Ammon's horn (tissue), 1 donor: ENCODE measurements around the gene RPRD1B.
"Not testable (repeated sequence)": the region's sequence is repeated elsewhere in the genome, so short reads cannot be mapped to it uniquely, and the experiment has no call there.

Experiments
- DNase-seq: peaks from one replicate; pipeline ENCODE4 v3.0.0-alpha.2; 2016; ENCODE audit warnings: low spot score

Gene RPRD1B

DNA sequence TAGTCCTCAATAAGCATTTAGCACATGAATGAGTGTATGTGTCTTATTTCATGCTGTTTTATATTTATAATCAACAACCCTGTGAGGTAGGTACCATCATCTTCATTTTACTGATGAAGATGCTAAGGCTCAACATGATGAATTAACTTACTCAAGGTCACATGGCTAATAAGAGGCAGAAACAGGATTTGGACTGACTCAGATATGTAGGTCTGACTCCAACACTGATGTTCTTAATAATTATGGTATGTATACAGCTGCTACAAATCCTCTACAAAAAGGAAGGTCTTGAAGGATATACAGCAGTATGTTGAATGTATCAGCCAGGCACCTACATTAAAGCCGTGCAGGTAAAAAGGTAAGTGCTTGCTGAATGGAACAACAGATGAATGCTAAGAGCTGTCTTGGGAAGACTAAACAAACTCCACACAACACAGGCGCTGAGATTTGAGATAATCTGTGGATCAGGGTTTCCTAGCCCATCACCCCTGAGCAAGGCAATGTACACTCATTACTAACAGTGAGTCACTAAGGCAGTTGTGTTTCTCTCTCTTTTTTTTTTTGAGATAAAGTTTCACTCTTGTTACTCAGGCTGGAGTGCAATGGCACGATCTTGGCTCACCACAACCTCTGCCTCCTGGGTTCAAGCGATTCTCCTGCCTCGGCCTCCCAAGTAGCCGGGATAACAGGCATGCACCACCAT, 32.2 kb upstream of the RPRD1B start:
- DNase-seq = no peak

DNA sequence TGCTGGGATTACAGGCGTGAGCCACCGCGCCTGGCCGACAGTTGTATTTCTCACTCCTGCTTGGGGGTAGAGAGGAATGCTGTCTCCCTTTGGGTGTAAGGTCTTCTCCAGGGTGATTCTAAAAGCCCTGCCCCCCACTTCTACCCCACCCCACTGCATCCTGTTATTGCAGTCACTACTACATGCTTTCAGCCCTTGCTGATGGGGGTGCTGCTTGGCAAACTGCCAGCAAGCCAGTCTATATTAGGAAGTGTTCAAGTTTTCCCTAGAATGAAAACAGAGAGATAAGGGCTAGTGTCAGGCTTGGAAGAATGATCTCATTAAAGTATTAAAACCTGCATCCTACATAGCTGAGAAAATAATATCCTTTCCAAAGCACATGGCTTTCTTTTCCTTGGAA, 31.6 kb upstream of the RPRD1B start:
- DNase-seq = no peak

DNA sequence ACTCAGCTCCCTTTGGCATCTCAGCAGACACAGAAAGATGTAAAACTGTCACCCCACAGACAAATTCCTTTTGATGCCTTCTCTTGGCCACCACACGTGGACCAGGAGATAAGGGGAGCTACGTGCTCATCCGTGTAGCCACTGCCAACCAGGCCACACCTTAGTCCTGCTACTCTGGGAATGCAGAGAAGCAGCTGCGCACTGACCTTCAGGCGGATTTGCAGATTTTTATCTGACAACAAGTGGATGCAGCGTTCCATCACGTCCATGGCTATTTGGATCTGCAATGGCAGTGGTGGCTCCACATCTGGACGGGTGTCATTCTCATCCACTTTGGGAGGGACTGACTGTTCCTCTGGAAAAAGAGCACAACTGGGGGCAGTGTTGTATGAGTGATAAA, 31.1 kb upstream of the RPRD1B start:
- no peak for DNase-seq

DNA sequence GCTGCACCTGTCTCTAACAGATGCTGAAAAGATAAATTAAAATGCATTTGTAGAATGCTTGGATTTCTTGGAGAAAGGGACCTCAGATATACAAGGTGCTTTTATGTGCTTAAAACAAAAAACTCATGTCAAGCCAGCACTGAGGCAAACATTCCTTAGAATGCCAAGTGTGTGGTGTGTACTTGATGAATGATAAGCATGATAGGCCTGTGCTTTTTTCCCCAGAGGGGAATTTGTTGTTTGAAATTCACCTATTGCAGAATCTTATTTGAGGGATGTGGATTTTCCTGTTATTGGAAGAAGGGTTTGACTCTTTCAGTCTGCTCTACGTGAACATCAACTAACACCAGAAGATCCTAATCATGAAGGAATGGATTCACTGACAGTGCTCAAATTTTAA, 29.1 kb upstream of the RPRD1B start:
- no peak for DNase-seq

DNA sequence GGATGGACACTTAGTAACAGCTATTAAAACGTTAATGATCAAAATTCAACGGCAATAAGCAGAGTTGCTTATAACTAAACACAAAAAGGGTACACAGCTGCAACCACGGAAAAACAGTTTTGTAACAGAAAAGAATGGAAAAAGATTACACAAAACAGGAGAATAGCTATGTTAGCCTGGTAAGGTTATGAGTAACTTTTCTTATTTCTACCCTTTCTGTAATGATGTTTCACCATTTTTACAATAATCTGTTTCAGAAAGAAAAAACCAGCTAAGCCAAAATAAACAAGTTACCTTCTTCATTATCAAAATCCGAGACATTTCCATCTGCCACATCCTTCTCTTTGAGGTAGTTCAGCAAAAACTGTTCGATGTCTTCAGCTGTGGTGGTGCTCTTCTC, 27.6 kb upstream of the RPRD1B start:
- no peak for DNase-seq

DNA sequence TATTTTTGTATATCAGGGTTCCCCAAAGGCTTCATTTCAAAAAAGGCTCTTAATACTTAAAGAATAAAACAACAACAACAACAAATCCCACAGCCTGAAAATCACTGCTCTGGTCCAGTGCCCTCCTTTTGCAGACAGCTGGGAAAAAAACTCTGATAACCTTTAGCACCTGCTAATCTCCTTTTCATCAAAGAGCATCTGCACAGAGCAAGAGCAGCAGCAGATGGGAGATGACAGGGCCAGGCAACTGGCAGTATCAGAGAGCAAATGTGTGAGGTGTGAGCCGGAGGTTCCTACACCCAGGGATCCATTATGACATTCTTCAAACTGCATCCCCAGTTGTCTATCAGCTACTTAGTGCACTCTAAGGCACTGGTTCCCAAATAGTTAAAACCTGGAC, 26.0 kb upstream of the RPRD1B start:
- DNase-seq = no peak

DNA sequence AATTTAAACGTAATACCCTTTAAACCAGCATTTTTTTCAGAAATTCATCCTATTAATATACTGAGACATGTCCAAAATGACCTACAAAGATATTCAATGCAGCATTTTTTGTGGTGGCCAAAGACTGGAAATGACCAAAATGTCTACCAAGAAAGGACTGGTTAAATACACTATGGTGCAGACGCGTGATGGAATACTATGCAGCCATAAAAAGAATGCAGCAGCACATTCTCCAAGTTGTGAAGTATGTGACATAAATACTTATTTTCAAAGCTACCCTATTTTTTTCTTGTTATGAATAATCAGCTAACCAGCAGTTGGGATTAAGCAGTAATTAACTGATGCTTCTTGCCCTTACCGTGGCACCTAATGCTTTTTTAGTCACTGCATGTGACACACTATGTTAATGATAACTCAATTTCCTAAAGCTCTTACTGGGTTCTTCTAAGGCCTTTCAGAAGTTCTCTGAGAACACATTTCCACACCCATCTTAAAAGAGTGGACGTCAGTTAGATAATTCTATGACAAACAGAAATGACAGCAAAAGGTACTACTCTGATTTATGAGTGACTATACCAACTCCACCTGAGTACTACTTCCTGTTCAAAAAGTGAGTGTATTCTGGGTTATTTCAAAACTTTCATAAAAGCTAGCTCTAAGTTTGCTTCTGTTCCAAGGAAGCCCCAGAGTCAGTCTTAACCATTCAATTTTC, 25.2 kb upstream of the RPRD1B start:
- no peak for DNase-seq

DNA sequence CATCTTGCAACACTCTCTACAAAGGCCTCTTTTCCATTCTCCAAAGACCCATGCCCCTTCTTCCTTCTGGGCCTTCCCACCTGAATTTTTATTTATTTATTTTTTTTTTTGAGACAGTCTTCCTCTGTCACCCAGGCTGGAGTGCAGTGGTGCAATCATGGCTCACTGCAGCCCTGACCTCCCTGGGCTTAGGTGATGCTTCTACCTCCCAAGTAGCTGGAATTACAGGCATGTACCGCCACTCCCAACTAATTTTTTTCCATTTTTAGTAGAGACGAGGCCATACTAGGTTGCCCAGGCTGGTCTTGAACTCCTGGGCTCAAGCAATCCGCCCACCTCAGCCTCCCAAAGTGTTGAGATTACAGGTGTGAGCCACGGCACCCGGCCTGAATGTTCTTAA, 24.1 kb upstream of the RPRD1B start:
- not testable (repeated sequence) for DNase-seq

DNA sequence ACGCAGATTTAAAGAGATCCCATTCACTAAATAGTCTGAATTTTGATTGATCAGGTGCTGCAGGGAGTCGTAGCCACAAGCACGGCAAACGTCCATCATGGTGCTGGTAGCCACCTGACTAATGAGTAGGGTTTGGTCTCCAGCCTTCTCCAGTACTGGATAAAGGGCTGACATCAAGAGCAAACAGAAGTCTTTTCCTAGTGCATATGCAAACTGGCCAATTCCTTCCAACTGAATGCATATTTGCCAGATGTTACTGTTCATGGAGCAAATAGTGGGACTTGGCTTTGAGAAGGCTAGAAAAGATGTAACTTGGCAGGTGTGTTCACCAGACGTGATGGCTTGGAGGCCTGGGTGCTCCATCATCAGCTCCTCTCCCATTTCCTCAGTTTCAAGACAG, 21.9 kb upstream of the RPRD1B start:
- no peak for DNase-seq

DNA sequence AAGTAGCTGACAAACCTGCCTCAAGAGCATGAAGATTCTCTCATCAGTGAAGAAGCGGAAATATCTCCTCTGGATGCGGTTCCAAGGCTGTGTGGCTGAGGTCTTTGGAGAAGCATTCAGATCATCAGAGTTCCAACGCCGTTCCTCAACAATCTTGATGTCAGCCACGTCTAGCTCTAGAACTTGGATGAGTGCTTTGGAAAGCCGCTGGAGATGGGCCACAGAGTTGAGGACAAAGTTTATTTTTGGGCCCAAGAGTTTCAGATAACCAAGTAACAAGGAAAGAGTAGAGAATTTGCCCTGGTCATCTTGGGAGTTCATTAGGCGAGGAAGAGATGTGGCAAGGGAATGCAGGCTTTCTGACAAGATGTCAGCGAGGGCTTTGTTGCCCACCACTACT, 21.2 kb upstream of the RPRD1B start:
- DNase-seq = no peak

DNA sequence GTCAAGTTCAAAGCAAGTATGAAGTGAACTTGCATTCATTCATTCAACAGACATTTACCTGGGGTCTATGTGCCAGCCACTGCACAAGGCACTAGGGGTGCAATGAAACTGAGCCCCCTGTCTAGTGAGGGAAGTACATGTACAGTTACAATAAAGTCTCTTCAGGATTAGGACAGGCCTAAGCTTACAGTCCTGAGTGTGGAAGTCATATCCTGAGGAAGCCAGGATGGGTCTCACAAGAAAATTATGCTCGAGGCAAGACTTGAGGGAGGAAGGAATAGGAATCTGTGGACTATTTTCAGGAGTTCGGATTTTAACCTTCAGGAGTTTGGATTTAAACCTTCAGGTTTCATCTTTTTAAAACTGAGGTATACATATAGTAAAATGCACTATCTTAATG, 19.7 kb upstream of the RPRD1B start:
- no peak for DNase-seq

DNA sequence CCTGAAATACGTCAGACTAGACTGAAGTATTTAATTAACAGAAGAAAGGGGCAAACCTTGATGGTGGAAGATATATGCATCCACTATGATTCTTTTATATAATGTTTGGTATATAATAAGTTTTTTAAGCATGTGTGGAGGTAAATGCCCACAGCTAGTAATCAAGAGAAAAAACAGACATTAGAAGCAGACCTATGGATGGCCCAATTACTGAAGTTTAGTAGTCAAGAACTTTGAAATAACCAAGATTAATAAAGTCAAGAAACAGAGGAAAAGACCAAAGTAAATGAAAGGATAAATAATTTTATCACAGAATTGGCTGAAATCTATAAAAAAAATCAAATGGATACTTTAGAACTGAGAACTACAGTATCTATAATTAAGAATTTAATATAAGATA, 15.6 kb upstream of the RPRD1B start:
- DNase-seq = no peak

DNA sequence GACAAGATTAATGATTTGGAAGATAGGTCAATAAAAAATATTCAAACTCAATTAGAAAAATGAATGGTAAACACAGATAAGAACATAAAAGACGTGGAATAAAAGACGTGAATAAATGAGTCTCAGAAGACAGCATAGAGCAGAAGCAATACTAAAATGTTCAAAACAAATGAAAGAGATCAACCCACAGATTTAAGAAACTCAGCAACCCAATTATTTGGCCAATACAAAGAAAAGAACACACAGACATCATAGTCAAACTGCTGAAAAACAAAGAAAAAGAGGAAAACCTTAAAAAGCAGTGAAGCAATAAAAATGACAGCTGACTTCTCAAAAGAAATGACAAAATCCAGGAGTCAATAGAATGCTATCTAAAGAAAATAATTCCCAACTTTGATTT, 15.2 kb upstream of the RPRD1B start:
- DNase-seq = no peak

DNA sequence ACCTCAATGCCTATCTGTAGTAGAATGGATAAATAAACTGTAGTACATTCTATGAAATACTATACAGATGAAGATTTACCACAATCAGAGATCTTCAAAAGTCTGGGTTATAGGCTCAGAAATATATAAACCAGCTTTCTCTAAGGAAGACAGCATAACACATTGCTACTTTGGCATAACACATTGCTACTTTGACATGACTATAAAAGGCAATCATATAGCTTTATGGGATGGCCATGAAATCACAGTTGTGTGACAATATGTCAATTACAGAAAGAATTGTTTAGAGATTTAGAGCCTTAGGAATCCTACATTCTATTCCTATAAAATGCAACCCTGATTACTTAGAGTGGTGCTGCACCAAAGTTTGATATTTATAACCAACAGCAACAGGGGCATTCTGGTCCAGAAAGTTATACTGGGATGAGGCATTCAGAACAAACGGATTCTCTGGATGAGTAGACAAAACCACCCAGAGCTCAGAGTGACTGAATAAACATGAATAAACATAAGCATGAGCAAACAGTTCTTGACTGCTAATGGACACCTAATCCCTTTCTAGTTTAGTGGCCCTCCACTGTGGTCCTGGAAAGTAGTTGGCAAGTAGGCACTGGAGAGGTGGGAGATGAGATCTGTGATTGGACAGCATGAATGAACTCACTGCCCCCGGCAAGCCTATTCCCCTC, 12.3 kb upstream of the RPRD1B start:
- no peak for DNase-seq

DNA sequence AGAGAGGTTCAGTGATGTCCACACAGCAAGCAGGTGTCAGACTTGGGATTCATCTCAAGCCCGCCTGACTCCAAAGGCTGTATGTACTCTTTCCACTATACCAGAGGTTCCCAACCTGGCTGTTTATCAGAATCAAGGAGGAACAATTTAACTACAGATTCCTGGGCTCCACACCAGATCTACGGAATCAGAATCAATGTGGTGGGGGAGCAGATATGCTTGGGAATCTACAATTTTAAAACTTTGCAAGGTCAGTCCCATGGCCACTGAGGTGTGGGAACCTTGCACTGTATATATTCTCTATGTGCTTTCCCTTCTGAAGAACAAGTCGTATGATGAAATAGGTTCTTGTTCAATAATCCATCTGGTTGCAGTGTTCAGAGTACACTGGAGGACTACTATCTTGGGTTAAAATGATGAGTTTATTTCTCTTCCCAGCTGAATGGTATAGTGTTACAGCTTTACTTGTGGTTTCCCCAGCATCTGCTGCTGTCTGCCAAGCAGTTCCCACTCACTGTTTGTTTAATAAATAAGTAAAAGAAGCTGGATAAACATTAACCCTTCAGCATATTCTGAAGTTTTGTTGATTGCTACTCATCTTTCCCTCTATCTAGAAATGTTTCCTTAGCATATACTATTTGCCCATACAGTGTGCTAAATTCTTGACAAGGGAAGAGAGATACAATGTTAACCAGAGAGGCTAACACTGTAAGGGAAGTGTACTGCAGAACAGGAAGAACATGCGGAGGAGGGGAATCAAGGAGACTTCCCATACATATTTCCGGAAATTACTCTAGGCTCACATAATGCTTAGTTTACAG, 10.2 kb upstream of the RPRD1B start:
- DNase-seq = no peak

DNA sequence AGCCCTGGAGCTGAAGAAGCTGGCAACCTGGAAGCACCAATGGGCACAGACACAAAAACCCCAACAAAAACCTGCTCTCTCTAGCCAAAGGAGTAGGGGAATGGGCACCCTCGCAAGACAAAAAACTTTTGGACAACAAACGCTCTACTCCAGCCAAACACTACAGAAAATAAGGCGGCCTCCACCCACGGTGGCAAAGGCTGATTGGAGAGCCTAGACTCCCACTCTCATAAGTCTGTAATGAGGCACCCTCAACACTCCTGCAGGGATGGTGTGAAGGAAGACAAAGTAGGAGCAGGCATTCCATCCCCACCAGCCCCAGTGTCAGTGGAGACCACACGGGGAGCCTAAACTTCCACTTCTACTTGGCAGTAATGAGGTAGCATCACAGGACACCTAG, 9.1 kb upstream of the RPRD1B start:
- no peak for DNase-seq

DNA sequence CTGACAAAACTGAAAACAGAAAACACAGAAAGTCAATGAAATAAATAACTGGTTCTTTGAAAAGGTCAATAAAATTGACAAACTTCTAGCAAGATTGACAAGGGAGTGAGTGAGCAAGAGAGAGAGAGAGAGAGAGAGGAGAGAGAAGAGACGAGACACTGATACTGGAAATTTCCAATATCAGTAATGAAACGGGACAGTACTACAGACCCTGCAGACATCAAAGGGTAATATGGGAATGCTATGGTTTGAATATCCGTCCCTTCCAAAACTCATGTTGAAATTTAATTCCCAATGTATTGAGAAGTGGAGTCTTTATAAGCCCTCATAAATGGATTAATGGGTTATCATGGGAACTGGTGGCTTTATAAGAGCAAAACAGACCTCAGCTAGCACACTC, 4.1 kb upstream of the RPRD1B start:
- DNase-seq = no peak

DNA sequence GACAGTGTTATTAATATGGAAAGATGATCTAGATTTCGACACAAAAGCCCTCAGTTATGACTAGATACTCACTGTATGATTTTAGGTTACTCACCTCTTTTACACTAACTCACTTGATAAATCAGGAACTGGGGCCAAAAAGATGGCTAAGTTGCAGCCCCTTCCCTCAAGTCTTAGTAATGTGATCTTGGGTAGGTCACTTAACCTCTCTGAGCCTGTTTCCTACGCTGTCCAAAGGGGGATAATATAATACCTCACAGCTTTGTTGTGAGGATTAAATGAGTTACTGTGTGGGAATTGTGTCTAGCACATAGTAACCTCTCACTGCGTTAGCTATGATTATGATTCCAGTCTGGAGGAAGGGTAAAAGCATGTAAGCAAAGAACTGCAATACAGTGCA, 1.6 kb upstream of the RPRD1B start:
- no peak for DNase-seq

DNA sequence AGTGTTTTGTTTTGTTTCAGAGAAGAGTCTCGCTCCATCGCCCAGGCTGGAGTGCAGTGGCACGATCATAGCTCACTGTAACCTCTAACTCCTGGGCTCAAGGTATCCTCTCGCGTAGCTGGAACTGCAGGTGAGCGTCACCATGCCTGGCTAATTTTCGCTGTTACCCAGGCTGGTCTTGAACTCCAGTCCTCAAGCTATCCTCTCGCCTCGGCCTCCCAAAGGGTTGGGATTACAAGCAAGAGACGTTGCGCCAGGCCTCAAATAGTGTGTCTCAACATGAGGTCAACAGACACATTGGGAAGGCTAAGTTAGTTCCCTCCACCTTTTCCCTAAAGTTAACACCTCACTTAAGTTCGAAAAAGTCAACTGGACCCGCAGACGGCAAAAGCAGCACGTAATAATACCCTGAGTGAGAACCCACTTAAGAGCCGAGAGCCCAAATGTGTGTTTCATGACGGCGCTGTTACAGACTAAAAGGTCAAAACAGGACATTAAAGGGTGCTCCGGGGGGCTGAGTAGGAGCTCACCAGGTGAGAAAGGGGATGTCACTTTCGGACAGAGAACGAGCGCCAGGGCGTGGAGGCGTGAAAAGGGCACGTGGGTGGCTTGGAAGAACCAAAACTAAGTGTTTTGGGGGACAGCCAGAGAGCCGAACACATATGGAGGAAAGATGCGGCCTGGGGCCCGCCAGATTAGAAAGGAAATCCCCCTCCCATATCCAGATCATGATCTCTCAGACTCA, 789 bp upstream of the RPRD1B start:
- DNase-seq = no peak

DNA sequence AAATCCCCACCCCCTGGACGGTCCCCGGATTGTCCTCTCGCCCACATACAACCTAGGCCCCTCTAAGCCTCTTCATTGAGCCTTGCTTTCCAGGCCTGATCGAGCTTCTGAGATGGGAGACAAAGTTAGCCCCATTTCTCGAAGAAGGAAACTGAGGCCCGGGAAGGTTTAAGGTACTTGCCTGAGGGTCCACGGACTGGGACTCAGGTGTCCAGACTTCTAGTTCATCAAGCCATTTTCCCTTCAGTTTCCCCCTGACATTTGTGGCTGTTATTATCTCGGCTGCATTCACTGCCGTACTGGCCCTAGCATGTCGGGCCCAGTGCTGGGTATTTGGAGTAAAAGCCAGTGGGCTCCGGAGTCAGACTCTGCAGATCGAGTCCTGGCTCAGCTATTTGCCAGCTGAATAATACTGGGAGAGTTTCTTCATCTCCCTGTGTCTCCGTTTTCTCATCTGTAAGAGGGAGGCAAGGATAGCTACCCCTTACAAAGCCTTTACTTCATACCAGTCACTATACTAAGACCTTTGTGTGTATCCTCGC, 633 bp downstream of the RPRD1B start:
- DNase-seq = no peak

DNA sequence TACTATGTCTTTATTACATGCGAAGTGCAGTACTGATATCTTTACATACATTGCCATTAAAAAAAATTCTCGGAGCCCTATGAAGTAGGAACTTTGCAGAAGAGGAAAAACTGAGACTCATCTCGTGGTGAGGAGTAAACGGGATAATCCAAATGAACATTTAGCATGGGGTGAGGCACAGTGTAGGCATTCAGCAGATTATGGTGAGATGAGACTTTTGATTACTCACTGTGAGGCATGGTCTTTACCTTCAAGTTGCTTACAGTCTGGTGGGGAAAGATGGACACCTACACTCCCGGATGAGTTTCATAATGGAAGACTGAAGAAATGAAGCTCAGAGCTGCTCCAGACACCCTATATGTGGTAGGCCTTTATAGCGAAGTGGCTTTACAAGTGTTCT, 1.4 kb downstream of the RPRD1B start:
- DNase-seq = no peak

DNA sequence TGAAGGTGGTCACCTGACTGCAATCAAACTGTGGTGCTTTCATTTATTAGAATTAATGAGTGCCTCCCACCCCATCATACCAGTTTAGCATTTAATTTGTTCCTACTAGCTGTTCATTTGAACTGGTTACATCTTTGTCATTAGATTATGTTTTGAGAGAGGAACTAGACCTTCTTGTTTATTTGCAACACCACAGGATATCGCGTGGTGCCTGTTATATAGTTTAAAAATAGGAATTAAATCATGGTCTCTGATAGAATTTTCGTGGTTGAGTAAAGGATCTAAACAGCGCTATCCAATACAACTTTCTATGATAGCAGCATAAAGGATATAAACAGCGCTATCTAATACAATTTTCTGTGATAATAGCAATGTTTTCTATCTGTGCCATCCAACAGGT, 2.8 kb downstream of the RPRD1B start:
- no peak for DNase-seq
